SK-N-SH treated with all-trans-retinoic acid at 6 μM for 48 hours (cell line): ENCODE results near the gene PRF1.

Experiments used
- ATAC-seq: fragments of 200-7000 bp; cut with Tn5 transposase; 3 replicates; pipeline ENCODE4 v1.9.1; 2020; ENCODE audit warnings: mild to moderate bottlenecking, moderate library complexity
- ARNTL ChIP-seq: fragments of 450-650 bp; formaldehyde crosslinking; IDR thresholded peaks from 2 replicates; pipeline ENCODE4 v1.5.0; 2020; ENCODE audit warnings: low read depth, mild to moderate bottlenecking, moderate library complexity, borderline replicate concordance
- BACH2 ChIP-seq: fragments of 250-450 bp; sonication (Bioruptor Pico); IDR thresholded peaks from 2 replicates; pipeline ENCODE4 v1.9.0; 2021; ENCODE audit warnings: mild to moderate bottlenecking, borderline replicate concordance
- CREB5 ChIP-seq: fragments of 250-450 bp; sonication (Bioruptor Pico); IDR thresholded peaks from 2 replicates; pipeline ENCODE4 v1.5.1; 2020; ENCODE audit warnings: low read depth, mild to moderate bottlenecking, moderate library complexity
- CSDC2 ChIP-seq: fragments of 250-450 bp; sonication (Bioruptor Pico); IDR thresholded peaks from 2 replicates; pipeline ENCODE4 v1.5.0; 2020; ENCODE audit warnings: mild to moderate bottlenecking, moderate library complexity
- ESRRG ChIP-seq: fragments of 250-450 bp; sonication (Bioruptor Pico); IDR thresholded peaks from 2 replicates; pipeline ENCODE4 v1.6.1; 2021; ENCODE audit warnings: mild to moderate bottlenecking
- GLIS3 ChIP-seq: fragments of 250-450 bp; sonication (Bioruptor Pico); IDR thresholded peaks from 2 replicates; pipeline ENCODE4 v1.5.0; 2020; ENCODE audit warnings: mild to moderate bottlenecking, moderate library complexity
- ISL1 ChIP-seq: fragments of 250-450 bp; sonication (Bioruptor Pico); IDR thresholded peaks from 2 replicates; pipeline ENCODE4 v2.1.2; 2022; ENCODE audit warnings: mild to moderate bottlenecking, moderate library complexity
- OSR1 ChIP-seq: fragments of 250-450 bp; sonication (Bioruptor Pico); IDR thresholded peaks from 2 replicates; pipeline ENCODE4 v1.8.0; 2022; ENCODE audit warnings: moderate library complexity, mild to moderate bottlenecking, inconsistent platforms
- PATZ1 ChIP-seq: fragments of 250-450 bp; sonication (Bioruptor Pico); IDR thresholded peaks from 2 replicates; pipeline ENCODE4 v1.8.0; 2020; ENCODE audit warnings: mild to moderate bottlenecking, moderate library complexity, borderline replicate concordance
- POU6F1 ChIP-seq: fragments of 250-450 bp; sonication (Bioruptor Pico); IDR thresholded peaks from 2 replicates; pipeline ENCODE4 v1.8.0; 2021; ENCODE audit warnings: low read depth, mild to moderate bottlenecking, moderate library complexity, borderline replicate concordance
- RARB ChIP-seq: fragments of 250-450 bp; sonication (Bioruptor Pico); IDR thresholded peaks from 2 replicates; pipeline ENCODE4 v1.8.0; 2021; ENCODE audit warnings: mild to moderate bottlenecking, moderate library complexity
- TOX ChIP-seq: fragments of 250-450 bp; sonication (Bioruptor Pico); IDR thresholded peaks from 2 replicates; pipeline ENCODE4 v1.8.0; 2021; ENCODE audit warnings: mild to moderate bottlenecking, moderate library complexity, borderline replicate concordance
- ZC3H10 ChIP-seq: fragments of 250-450 bp; sonication (Bioruptor Pico); IDR thresholded peaks from 2 replicates; pipeline ENCODE4 v1.5.1; 2021; ENCODE audit warnings: mild to moderate bottlenecking, moderate library complexity
- ZFP3 ChIP-seq: fragments of 250-450 bp; sonication (Bioruptor Pico); IDR thresholded peaks from 2 replicates; pipeline ENCODE4 v1.5.0; 2020; ENCODE audit warnings: mild to moderate bottlenecking, moderate library complexity
- ZFP30 ChIP-seq: fragments of 450-650 bp; formaldehyde crosslinking; IDR thresholded peaks from 2 replicates; pipeline ENCODE4 v1.5.0; 2022; ENCODE audit warnings: mild to moderate bottlenecking, moderate library complexity
- ZNF565 ChIP-seq: fragments of 450-650 bp; formaldehyde crosslinking; conservative IDR thresholded peaks from 2 replicates; pipeline ENCODE4 v1.5.0; 2020; ENCODE audit warnings: low read depth, mild to moderate bottlenecking, moderate library complexity
- ZNF70 ChIP-seq: fragments of 450-650 bp; formaldehyde crosslinking; IDR thresholded peaks from 2 replicates; pipeline ENCODE4 v1.5.0; 2020; ENCODE audit warnings: mild to moderate bottlenecking, moderate library complexity
- ZNF8 ChIP-seq: fragments of 450-650 bp; formaldehyde crosslinking; IDR thresholded peaks from 2 replicates; pipeline ENCODE4 v1.5.0; 2020; ENCODE audit warnings: mild to moderate bottlenecking, moderate library complexity

PRF1 gene

GRCh38 chr10:70599319-70599718 lies 3.2 kb downstream of the PRF1 start:
- ATAC-seq: no peak
- no peak for TF ChIP-seq ESRRG
- no peak for TF ChIP-seq ARNTL (CRISPR knock-in tag)
- TF ChIP-seq BACH2 (CRISPR knock-in tag): no peak
- no peak for TF ChIP-seq ZFP30 (CRISPR knock-in tag)
- no peak for TF ChIP-seq OSR1 (CRISPR knock-in tag)
- TF ChIP-seq TOX (CRISPR knock-in tag): no peak
- no peak for TF ChIP-seq CSDC2
- no peak for TF ChIP-seq RARB

DNA sequence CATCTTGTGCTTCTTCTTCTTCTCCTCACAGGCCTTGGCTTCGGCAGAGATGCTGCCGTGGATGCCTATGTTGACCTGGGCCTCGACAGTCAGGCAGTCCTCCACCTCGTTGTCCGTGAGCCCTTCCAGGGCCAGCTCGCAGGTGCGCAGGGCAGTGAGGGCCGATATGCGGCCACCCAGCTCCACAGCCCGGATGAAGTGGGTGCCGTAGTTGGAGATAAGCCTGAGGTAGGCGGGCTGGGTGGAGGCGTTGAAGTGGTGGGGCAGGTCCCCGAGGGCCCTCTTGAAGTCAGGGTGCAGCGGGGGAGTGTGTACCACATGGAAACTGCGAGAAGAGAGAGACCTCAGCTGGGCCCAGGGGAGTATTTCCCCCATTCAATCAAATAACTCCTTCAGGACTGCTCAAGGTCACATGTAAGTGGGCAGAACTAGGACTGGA lies 3.7 kb downstream of the PRF1 start:
- ATAC-seq: no peak
- no peak for TF ChIP-seq RARB
- no peak for TF ChIP-seq CSDC2
- no peak for TF ChIP-seq ZNF70 (CRISPR knock-in tag)
- no peak for TF ChIP-seq PATZ1 (CRISPR knock-in tag)
- no peak for TF ChIP-seq ZFP3
- TF ChIP-seq GLIS3 (CRISPR knock-in tag): no peak
- TF ChIP-seq ZC3H10 (CRISPR knock-in tag): no peak
- no peak for TF ChIP-seq ISL1 (CRISPR knock-in tag)
- no peak for TF ChIP-seq ZNF8 (CRISPR knock-in tag)
- no peak for TF ChIP-seq ESRRG
- TF ChIP-seq BACH2 (CRISPR knock-in tag): no peak
- TF ChIP-seq ZNF565 (CRISPR knock-in tag): no peak
- TF ChIP-seq TOX (CRISPR knock-in tag): no peak
- no peak for TF ChIP-seq POU6F1
- TF ChIP-seq CREB5 (CRISPR knock-in tag): no peak

GRCh38 chr10:70597856-70598815 lies 4.4 kb downstream of the PRF1 start:
- ATAC-seq: no peak
- no peak for TF ChIP-seq ZFP3
- no peak for TF ChIP-seq BACH2 (CRISPR knock-in tag)
- TF ChIP-seq GLIS3 (CRISPR knock-in tag): no peak
- TF ChIP-seq ARNTL (CRISPR knock-in tag): no peak
- TF ChIP-seq POU6F1: no peak
- no peak for TF ChIP-seq ZNF8 (CRISPR knock-in tag)
- TF ChIP-seq ISL1 (CRISPR knock-in tag): no peak

GRCh38 chr10:70596860-70597809 lies 5.4 kb downstream of the PRF1 start:
- TF ChIP-seq PATZ1 (CRISPR knock-in tag) (no peak), ZNF565 (CRISPR knock-in tag) (no peak), ARNTL (CRISPR knock-in tag) (no peak), ZC3H10 (CRISPR knock-in tag) (no peak), BACH2 (CRISPR knock-in tag) (no peak)
- ATAC-seq: no peak
